Iris pigment epithelial cell (primary cell): ENCODE results near the gene WDR70.
A peak's percentile ranks its signal among the peaks of the same experiment; 100 is the strongest.
"Not testable (repeated sequence)": the region's sequence is repeated elsewhere in the genome, so short reads cannot be mapped to it uniquely, and the experiment has no call there.

Experiments
- DNase-seq: peaks from one replicate; pipeline ENCODE4 v3.0.0-alpha.2; 2011; ENCODE audit warnings: low read depth

Gene WDR70

DNA sequence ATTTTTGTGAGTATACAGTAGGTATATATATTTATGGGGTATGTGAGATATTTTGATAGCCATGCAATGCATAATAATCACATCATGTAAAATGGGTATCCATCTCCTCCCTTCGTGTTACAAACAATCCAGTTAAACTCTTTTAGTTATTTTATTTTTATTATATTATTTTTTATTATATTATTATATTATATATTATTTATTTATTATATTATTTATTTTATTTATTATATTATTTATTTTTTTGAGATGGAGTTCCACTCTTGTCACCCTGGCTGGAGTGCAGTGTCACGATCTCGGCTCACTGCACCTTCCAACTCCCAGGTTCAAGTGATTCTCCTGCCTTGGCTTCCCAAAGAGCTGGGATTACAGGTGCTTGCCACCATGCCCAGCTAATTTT lies 138.6 kb downstream of the WDR70 start:
- no peak for DNase-seq

DNA sequence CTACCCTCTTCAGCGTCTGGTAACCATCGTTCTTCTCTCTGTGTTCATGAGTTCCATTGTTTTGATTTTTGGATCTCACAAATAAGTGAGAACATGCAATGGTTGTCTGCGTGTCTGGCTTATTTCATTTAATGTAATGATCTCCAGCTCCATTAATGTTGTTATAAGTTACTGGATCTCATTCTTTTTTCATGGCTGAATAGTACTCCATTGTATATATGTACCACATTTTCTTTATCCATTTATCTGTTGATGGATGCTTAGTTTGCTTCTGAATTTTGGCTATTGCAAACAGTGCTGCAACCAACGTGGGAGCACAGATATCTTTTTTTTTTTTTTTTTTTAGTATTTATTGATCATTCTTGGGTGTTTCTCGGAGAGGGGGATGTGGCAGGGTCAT lies 139.2 kb downstream of the WDR70 start:
- not testable (repeated sequence) for DNase-seq

DNA sequence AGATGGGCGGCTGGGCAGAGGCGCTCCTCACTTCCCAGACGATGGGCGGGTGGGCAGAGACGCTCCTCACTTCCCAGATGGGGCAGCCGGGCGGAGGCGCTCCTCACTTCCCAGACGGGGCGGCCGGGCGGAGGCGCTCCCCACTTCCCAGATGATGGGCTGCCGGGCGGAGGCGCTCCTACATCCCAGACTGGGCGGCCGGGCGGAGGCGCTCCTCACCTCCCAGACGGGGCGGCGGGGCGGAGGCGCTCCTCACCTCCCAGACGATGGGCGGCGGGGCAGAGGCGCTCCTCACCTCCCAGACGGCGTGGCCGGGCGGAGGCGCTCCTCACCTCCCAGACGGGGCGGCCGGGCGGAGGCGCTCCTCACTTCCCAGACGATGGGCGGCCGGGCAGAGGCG lies 140.2 kb downstream of the WDR70 start:
- DNase-seq, result no peak

DNA sequence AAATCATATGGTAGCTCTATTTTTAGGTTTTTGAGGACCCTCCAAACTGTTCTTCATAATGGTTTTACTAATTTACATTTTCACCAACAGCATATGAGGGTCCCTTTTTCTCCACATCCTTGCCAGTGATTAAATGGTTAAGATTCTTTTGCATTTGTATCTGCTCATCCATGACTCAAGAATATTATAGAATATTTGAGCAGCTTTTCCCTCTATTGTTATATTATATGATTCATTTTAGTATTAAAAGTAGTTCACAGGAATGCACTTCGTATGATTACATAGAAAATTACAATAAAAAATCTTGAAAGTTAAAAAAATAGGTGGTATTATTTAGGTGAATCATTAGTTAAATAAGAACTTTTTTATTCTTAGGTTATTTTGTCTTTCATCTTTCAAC lies 140.7 kb downstream of the WDR70 start:
- DNase-seq, result no peak

DNA sequence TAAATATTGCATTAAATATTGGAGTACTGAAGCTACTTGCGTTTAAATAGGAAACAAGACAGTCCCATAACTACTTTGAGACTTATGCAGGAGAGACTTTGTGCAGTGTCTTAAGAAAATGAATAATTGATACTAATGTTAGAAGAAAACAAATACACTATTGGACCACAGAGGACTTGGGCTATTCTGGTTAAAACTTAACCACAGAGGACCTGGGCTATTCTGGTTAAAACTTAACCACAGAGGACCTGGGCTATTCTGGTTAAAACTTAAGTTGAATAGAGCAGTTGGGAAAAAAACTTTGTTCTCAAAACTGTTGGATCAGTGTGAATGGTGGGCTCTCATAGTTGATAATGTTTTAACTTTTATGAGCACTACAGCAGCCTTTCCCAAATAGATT lies 141.7 kb downstream of the WDR70 start:
- DNase-seq, result no peak

- peak; percentile 35 for DNase-seq
Observed at GRCh38 chr5:37532976-37533740, 154.0 kb downstream of the WDR70 start.

GRCh38 chr5:37533851-37534250 lies 154.7 kb downstream of the WDR70 start:
- peak; percentile 68 for DNase-seq

DNA sequence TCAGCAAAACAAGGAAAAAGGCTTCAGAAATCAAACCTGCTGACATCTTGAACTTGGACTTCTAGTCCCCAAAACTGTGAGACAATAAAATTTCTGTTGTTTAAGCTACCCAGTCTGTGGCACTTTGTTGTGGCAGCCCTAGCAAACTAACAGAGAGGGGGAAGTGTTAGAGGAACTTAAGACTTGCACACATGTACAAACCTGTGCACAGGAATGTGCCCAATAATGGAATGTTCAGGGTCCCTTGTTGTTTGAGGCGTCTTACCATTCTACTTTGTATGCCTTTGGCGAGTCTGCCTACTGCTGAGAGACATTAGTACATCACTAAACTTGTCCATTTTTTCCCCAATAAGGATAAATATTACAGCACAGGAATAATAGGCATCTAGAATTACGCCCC lies 160.3 kb downstream of the WDR70 start:
- no peak for DNase-seq

- no peak for DNase-seq
Observed at GRCh38 chr5:37543216-37543615, 164.1 kb downstream of the WDR70 start.

- DNase-seq, result no peak
Observed at GRCh38 chr5:37549411-37549810, 170.3 kb downstream of the WDR70 start.

GRCh38 chr5:37552161-37552560 lies 173.0 kb downstream of the WDR70 start:
- no peak for DNase-seq

- peak; percentile 98 for DNase-seq
Observed at GRCh38 chr5:37552770-37553719, 173.9 kb downstream of the WDR70 start.

- DNase-seq, result peak; percentile 92
Observed at GRCh38 chr5:37553720-37554404, 174.7 kb downstream of the WDR70 start.

- no peak for DNase-seq
Observed at GRCh38 chr5:37554405-37554739, 175.3 kb downstream of the WDR70 start.

- no peak for DNase-seq
Observed at GRCh38 chr5:37554938-37555337, 175.8 kb downstream of the WDR70 start.

GRCh38 chr5:37557734-37558293 lies 178.7 kb downstream of the WDR70 start:
- no peak for DNase-seq

- peak; percentile 37 for DNase-seq
Observed at GRCh38 chr5:37565062-37565670, 186.0 kb downstream of the WDR70 start.

- DNase-seq, result no peak
Observed at GRCh38 chr5:37567566-37567965, 188.4 kb downstream of the WDR70 start.

- DNase-seq, result no peak
Observed at GRCh38 chr5:37568018-37568753, 189.1 kb downstream of the WDR70 start.

DNA sequence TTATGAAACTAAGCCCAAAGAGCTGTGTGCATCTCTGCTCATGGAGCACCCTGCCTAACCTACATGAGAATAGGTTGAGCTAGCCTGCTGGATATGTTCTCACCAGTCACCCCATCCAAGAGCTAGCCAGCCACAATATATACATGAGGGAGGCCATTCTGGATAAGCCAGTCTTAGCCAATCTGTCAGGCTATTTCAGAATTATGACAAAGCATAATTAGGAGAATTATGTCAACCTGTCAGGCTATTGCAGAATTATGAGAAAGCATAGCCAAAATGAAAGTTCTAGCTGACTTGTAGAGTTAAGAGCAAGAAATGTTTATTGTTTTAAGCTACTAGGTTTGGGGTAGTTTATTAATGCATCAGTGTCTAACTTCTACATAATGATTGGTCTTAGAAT lies 189.8 kb downstream of the WDR70 start:
- DNase-seq, result no peak

GRCh38 chr5:37569466-37569865 lies 190.3 kb downstream of the WDR70 start:
- no peak for DNase-seq
